IPS DF 6.9 (cell line): ENCODE data around the gene EIF3L.

Experiments
- DNase-seq: peaks from one replicate; pipeline ENCODE4 v3.0.0-alpha.2; 2013; ENCODE audit warnings: low read depth, low spot score
- H3K27ac ChIP-seq: one replicate; pipeline ENCODE4 v1.5.1; 2013; ENCODE audit warnings: low read length, control low read depth
- H3K27me3 ChIP-seq: 2 replicates; pipeline ENCODE4 v1.6.1; 2013; ENCODE audit warnings: mild to moderate bottlenecking, low read length; ENCODE audit not compliant: control insufficient read depth, insufficient read depth
- H3K36me3 ChIP-seq: 2 replicates; pipeline ENCODE4 v1.6.1; 2013; ENCODE audit warnings: low read length; ENCODE audit not compliant: control insufficient read depth, insufficient read depth
- H3K4me1 ChIP-seq: 2 replicates; pipeline ENCODE4 v1.6.1; 2013; ENCODE audit warnings: low read length; ENCODE audit not compliant: control insufficient read depth, insufficient read depth
- H3K4me3 ChIP-seq: 2 replicates; pipeline ENCODE4 v1.5.1; 2013; ENCODE audit warnings: mild to moderate bottlenecking, low read length
- H3K9me3 ChIP-seq: 2 replicates; pipeline ENCODE4 v1.6.1; 2013; ENCODE audit warnings: low read length, inconsistent platforms; ENCODE audit not compliant: control insufficient read depth, insufficient read depth
- WGBS: extraction: QIAGEN DNeasy Blood & Tissue Kit; methylation state at CpG from one replicate; pipeline ENCODE4 v1.1.7; 2013; ENCODE audit warnings: mixed read lengths, missing lambda C conversion rate; ENCODE audit not compliant: insufficient read length, insufficient coverage; 5-methylcytosine and 5-hydroxymethylcytosine counted together

Gene EIF3L

GRCh38 chr22:37854946-37855345 lies 5.7 kb downstream of the EIF3L start:
- 0 out of 2 replicates have a peak, but pooled peaks cover under 1% of the 10 kb centered on the region for H3K4me1 ChIP-seq
- DNase-seq = no peak
- H3K36me3 ChIP-seq = peaks cover 27% of the 10 kb centered on the region
- H3K4me3 ChIP-seq = no peak overlapping the region
- H3K9me3 ChIP-seq = no peaks in the 10 kb centered on the region
- no peaks in the 10 kb centered on the region for H3K27me3 ChIP-seq
- WGBS = no CpG with 5 or more reads among the region's 2 CpGs
- no peak overlapping the region for H3K27ac ChIP-seq

GRCh38 chr22:37855462-37855861 lies 6.2 kb downstream of the EIF3L start:
- Histone ChIP-seq H3K27me3 (no peaks in the 10 kb centered on the region), H3K36me3 (peaks cover 28% of the 10 kb centered on the region), H3K4me3 (no peak overlapping the region), H3K4me1 (no peaks in the 10 kb centered on the region), H3K9me3 (no peaks in the 10 kb centered on the region), H3K27ac (no peak overlapping the region)
- WGBS = no CpG with 5 or more reads among the region's 2 CpGs
- no peak for DNase-seq

- Histone ChIP-seq H3K4me1 (no peaks in the 10 kb centered on the region), H3K27ac (no peak overlapping the region)
- WGBS = no CpG with 5 or more reads among the region's 7 CpGs
Measured at GRCh38 chr22:37860796-37861421, 11.7 kb downstream of the EIF3L start.

GRCh38 chr22:37862570-37863325 lies 13.5 kb downstream of the EIF3L start:
- WGBS = no CpG with 5 or more reads among the region's 7 CpGs
- H3K27ac ChIP-seq = no peak overlapping the region
- peaks cover 43% of the 10 kb centered on the region for H3K36me3 ChIP-seq
- no peaks in the 10 kb centered on the region for H3K4me1 ChIP-seq
- no peak for DNase-seq
- H3K27me3 ChIP-seq = no peaks in the 10 kb centered on the region
- no peak overlapping the region for H3K4me3 ChIP-seq
- H3K9me3 ChIP-seq = no peaks in the 10 kb centered on the region

More at GRCh38 chr22:37860796-37861421, 11.7 kb downstream of the EIF3L start:
- no peak overlapping the region for H3K4me3 ChIP-seq
- no peaks in the 10 kb centered on the region for H3K9me3 ChIP-seq
- no peak for DNase-seq
- H3K36me3 ChIP-seq = peaks cover 39% of the 10 kb centered on the region
- H3K27me3 ChIP-seq = no peaks in the 10 kb centered on the region

GRCh38 chr22:37865510-37865909 lies 16.3 kb downstream of the EIF3L start:
- Histone ChIP-seq H3K4me1 (no peaks in the 10 kb centered on the region), H3K27me3 (no peaks in the 10 kb centered on the region), H3K36me3 (peaks cover 50% of the 10 kb centered on the region), H3K9me3 (no peaks in the 10 kb centered on the region), H3K4me3 (no peak overlapping the region), H3K27ac (no peak overlapping the region)
- WGBS = no CpG with 5 or more reads among the region's 6 CpGs
- no peak for DNase-seq

- Histone ChIP-seq H3K4me3 (no peak overlapping the region), H3K27me3 (no peaks in the 10 kb centered on the region), H3K27ac (no peak overlapping the region), H3K36me3 (peaks cover 39% of the 10 kb centered on the region; the same call in 1 of the 2 replicates), H3K9me3 (no peaks in the 10 kb centered on the region), H3K4me1 (no peaks in the 10 kb centered on the region)
- WGBS = no CpG with 5 or more reads among the region's 7 CpGs
- DNase-seq = no peak
Measured at GRCh38 chr22:37870273-37870672, 21.1 kb downstream of the EIF3L start.

- Histone ChIP-seq H3K27ac (no peak overlapping the region), H3K27me3 (no peaks in the 10 kb centered on the region), H3K9me3 (no peaks in the 10 kb centered on the region), H3K4me1 (no peaks in the 10 kb centered on the region; the same call in 1 of the 2 replicates), H3K36me3 (peaks cover 32% of the 10 kb centered on the region), H3K4me3 (no peak overlapping the region)
- WGBS = no CpG with 5 or more reads among the region's 6 CpGs
- no peak for DNase-seq
Measured at GRCh38 chr22:37880668-37881440, 31.6 kb downstream of the EIF3L start.

- Histone ChIP-seq H3K9me3 (no peaks in the 10 kb centered on the region), H3K4me3 (no peak overlapping the region), H3K27me3 (no peaks in the 10 kb centered on the region), H3K27ac (no peak overlapping the region), H3K4me1 (no peaks in the 10 kb centered on the region; the same call in 1 of the 2 replicates), H3K36me3 (peaks cover 32% of the 10 kb centered on the region)
- WGBS = no CpG with 5 or more reads among the region's 6 CpGs
- DNase-seq = no peak
Measured at GRCh38 chr22:37884420-37884819, 35.2 kb downstream of the EIF3L start.

- Histone ChIP-seq H3K4me1 (no peaks in the 10 kb centered on the region), H3K27ac (no peak overlapping the region), H3K4me3 (no peak overlapping the region), H3K36me3 (peaks cover 25% of the 10 kb centered on the region; the same call in 1 of the 2 replicates), H3K27me3 (no peaks in the 10 kb centered on the region), H3K9me3 (no peaks in the 10 kb centered on the region)
- DNase-seq = no peak
- WGBS = no CpG with 5 or more reads among the region's 6 CpGs
Measured at GRCh38 chr22:37887584-37888378, 38.6 kb downstream of the EIF3L start.

- WGBS = 100% methylated on average over 1 of the region's 3 CpGs
- Histone ChIP-seq H3K9me3 (no peaks in the 10 kb centered on the region), H3K36me3 (peaks cover 23% of the 10 kb centered on the region; the same call in 1 of the 2 replicates), H3K4me1 (peaks cover 11% of the 10 kb centered on the region), H3K27me3 (no peaks in the 10 kb centered on the region), H3K4me3 (no peak overlapping the region), H3K27ac (no peak overlapping the region)
- DNase-seq = no peak
Measured at GRCh38 chr22:37891926-37892325, 42.7 kb downstream of the EIF3L start.
